Activated effector memory CD4-positive, alpha-beta T cell treated with anti-CD3 and anti-CD28 coated beads, Interleukin-2, amount 50 U/mL, for 16 hours (primary cell): ENCODE results near the gene L3MBTL3.
A peak's percentile ranks its signal among the peaks of the same experiment; 100 is the strongest.
"Not testable (repeated sequence)": the region's sequence is repeated elsewhere in the genome, so short reads cannot be mapped to it uniquely, and the experiment has no call there.

ENCODE experiments used
- DNase-seq: peaks from one replicate; pipeline ENCODE4 v3.0.0-alpha.2; 2020

Gene L3MBTL3

GRCh38 chr6:130093546-130093945 lies 75.2 kb downstream of the L3MBTL3 start:
- DNase-seq: no peak

GRCh38 chr6:130098317-130098716 lies 79.9 kb downstream of the L3MBTL3 start:
- no peak for DNase-seq

DNA sequence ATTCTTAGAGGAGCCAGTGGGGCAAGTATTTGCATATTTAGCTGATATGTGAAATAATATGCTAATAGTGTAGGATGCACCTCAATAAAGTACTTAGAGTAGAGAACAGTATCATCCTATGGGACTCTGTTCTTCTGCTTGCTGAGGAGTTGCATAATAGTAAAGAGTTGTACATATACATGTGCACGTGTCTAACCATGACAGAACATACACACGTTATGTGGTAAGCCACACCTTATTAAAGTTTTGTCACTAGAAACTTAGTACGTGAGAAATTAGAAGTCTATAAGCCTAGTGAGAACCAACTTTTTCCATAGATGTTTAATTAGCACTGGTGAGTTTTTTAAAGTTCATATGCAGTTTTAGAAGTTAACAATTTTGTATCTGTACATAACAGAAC lies 80.7 kb downstream of the L3MBTL3 start:
- no peak for DNase-seq

DNA sequence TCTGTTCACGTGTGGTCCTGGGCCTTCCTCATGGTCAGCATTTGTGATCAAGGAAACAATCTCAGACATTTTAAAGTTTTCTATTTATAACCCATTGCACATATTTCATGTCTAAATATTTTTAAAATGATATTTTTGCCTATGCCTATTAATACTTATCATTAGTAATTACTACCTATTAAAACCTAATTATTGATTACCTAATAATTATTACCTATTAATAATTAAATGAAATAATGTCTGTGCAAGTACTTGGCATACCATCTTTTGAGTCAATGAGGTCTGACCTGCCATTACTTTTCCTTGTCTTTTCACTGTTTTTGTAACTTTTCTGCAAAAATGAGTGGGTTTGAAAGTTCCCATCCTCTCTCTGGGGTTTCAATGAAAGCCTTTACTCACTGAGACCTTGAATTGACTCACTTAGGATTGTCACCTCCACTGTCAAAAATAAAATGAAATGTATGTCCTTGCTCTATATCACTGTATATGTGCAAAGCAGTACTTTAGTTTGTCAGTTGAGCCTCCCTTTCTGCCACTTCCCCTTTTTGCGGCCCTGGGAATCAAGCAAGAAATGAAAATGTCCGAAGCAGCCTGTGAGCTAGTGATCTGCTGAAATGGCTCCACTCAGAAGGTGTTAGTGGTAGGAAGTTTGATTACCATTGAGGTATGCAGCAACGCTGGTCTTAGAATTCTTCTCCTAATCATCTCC lies 87.8 kb downstream of the L3MBTL3 start:
- no peak for DNase-seq

GRCh38 chr6:130107710-130108109 lies 89.3 kb downstream of the L3MBTL3 start:
- no peak for DNase-seq

GRCh38 chr6:130111031-130111430 lies 92.7 kb downstream of the L3MBTL3 start:
- DNase-seq: no peak

DNA sequence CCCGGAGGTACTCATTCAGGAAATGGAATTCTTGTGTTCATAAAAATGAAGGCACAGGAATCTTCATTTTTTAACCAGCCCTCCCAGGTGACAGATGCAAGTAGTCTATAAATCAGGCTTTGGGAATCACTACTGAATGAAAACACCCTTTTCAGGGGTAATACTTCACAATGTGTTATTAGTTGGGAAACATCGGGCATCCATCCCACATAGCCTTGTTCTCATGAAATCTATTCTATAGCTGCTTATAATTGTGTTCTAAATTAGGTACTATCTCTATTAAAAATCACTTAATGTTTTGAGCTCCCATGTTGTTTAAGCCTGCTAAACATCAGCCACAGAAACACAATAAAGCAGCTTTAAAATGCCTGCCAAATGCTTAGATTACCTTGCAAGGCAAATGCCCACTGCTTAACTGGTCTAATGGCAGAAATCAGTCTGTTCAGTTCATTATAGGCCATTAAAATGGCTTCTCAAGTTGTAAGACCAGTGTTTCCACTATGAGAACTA lies 94.9 kb downstream of the L3MBTL3 start:
- DNase-seq: no peak

DNA sequence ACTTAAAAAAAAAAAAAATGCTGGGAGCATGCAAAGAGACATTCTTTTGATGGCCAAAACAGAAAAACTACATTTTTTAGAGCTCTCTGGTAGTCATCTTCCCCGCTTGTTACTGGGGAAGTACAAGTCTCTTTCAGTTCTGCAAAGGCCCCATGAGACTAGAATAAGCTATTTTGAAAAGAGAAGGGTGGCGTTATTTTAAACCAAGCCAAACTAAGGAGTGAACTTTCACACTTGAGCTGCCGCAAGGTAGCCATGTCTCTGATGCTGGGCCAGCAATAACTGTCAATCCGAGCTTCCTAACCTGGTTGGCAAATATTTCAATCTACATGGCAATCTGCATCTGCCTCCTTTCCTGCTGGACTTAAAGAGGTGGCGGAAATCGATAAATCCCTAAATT lies 96.7 kb downstream of the L3MBTL3 start:
- DNase-seq: no peak

DNA sequence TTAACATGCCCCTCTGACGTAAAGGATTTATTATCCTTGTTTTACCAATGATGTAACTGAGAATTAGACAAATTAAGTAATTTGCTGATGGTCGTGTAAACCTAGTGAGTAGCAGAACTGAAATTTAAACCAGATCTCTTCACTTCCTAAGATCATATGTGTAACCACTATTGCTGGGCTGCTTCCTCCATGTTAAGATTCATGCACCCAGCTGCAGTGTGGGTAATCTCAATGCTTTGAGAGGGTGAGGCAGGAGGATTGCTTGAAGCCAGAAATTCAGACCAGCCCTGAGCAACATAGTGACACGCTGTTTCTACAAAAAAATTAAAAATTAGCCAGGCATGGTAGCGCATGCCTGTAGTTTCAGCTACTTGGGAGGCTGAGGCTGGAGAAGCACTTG lies 97.9 kb downstream of the L3MBTL3 start:
- DNase-seq: no peak

DNA sequence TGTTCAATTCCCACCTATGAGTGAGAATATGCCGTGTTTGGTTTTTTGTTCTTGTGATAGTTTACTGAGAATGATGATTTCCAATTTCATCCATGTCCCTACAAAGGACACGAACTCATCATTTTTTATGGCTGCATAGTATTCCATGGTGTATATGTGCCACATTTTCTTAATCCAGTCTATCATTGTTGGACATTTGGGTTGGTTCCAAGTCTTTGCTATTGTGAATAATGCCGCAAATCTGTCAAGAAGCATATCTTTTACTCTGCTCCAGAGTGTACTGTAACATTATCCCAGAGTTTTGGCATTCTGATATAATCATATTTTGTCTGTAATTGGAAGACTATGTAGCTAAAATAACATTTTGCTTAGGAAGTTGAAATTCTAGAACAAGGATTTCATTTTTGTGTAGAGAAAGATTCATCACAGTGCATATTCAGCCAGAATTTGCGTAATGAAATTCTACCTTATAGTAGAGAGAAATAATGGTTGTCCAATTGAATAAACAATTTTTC lies 98.9 kb downstream of the L3MBTL3 start:
- not testable (repeated sequence) for DNase-seq

DNA sequence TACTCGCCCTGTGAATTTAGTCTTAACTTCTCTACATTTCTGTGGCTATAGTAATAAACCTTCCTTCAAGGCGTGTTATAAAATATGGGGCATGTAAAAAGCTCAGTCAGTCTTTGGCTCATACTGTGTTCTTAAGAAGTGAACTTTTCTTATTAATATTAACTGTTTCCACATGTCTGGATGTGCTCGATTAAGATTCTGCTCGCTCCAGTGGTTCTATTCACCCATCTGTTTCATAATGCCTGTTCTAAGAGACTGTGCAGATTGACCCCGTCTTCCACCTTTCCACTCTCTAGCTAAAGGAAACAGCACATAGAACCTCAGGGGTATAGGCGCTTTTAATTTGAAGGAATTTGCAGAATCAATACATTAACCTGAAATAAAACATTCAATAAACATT lies 99.9 kb downstream of the L3MBTL3 start:
- DNase-seq: no peak

- no peak for DNase-seq
Observed at GRCh38 chr6:130119211-130119610, 100.8 kb downstream of the L3MBTL3 start.

DNA sequence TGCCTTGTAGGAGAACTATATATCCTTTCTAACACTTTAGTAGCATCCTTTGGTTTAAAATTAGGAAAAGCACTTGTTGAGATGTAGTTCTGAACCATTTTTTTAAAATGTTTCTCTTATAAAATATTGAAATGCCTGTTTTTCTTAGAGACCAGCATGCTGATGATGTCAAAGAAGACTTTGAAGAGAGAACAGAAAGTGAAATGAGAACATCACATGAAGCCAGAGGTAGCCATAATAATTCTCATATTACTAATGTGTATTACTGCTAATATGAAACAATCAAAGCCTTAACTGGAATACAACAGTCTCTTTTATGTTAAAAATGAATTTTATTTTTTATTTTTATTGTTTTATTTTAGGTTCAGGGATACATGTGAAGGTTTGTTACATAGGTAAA lies 102.3 kb downstream of the L3MBTL3 start:
- no peak for DNase-seq

DNA sequence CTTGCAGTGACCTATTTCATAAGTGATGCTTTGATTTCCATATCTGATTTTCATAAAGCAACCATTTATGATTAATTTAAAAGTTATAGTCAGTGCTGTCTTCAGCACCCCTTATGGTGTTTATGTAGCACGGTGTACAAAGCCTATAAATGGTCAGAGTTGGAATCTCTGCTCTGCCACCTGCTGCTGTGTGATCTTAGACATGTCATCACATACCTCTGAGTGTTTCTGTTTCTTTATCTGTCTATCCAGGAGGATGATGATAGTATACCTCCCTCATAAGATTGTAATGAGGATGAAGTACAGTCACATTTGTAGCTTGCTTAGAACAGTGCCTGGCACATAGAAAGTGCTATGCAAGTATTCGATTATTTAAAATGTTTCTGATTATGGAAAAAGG lies 103.9 kb downstream of the L3MBTL3 start:
- no peak for DNase-seq

DNA sequence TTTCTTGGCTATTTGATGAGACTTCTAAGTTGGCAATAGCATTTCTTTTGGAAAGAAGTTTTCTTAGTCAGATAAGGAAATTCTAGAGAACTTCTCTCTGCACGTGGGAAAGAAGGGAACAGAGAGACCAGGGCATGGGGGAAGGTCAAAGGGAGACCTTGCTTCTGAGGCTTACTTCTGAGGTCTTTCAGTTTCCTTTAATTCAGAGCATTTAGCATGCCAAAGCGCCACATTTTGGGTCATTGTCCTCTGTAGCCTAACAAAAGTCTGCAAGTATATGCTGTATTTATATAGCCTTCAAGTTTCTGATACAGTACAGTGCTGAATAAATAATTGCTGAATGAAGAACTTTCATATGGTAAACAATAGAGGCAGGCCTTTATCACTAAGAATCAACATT lies 108.8 kb downstream of the L3MBTL3 start:
- no peak for DNase-seq

DNA sequence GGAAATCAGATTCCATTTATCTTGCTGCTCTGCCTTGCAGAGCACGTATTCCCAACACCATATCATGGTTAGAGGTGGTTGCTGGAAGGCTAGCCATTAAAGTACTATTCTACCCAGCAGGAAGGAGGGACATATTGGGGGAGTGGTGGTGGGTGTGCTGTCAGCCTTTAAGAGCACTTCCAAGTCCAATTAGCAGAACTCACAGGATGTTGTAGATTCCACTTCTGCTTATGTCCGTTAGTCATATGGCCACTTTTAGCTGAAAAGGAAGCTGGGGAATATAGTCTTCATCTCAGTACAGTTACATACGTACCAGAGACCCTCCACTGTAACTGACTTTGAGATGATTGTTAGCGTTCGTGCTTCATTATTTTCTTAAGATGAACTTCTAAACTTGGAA lies 109.9 kb downstream of the L3MBTL3 start:
- no peak for DNase-seq

DNA sequence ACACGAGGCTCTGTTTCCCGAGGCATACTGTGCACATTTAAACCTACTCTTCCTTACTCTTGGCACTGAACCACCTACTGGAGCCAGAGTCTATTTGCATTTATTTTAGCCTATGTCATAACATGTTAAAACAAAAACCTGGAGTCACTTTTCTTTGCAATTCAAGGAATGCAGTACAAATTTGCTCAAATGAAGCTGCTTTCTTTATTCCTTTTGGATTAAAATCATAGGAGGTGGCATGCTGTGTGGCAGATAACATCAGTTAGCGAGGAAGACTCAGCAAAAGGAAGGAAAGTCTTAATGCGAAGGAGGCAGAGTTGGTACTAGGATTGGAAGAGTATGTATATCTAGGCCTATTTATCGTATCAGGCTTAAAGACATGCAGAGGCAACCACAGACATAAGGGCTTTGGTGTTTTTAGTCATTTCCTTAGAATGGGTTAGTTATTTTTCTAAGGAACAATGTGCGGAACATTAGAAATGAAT lies 111.4 kb downstream of the L3MBTL3 start:
- DNase-seq: no peak

DNA sequence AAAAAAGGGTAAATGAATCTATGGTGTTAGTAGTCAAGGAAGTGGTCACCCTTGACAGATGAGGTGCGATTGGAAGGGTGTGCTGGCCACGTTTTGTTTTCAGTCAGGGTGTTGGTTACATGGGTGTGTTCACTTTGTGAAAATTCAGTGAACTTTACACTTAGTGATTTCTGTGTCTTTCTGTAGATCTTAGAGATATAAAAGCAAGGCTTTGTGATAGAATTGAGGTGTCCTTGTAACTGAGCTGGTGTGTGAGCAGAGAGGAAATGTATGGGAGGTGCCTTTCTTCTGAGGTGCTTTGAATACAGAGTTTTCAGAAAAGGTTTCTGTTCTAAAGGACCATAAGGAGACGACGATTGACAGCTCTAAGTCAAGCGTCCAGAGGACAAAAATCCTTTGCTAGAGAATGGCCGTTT lies 113.9 kb downstream of the L3MBTL3 start:
- peak; percentile 71 for DNase-seq

DNA sequence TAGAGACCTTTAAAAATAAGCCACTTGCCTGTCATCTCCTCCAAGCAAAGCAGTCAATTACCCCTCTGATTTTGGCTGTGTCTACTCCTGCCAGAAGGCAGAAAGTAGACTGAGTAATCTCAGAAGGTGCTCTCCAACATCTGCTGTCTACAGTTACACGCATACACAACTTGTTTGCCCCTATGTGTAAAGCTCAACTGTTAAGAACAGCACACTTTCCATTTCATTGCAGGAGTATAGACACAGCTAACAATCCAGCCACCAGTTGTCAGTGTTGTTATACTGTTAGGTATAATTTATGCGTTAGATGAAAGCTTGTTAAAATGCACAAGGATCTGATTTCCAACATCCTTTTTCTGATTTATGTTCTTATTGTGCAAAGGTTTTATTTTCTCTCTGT lies 116.2 kb downstream of the L3MBTL3 start:
- DNase-seq: no peak

DNA sequence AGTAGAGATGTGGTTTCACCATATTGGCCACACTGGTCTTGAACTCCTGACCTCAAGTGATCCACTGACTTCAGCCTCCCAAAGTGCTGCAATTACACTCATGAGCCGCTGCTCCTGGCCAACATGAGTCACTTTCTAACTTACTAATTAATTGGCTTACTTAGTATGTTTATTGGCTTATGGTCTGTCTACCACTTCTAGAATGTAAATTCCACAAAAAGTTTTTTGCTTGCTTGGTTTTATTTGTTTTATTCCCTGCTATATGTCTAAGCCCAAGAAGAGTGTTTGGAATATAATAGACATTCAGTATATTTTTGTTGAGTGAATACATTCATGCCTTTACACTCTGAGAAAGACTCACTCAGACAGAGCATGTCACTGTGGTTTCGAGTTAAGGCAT lies 118.4 kb downstream of the L3MBTL3 start:
- no peak for DNase-seq

DNA sequence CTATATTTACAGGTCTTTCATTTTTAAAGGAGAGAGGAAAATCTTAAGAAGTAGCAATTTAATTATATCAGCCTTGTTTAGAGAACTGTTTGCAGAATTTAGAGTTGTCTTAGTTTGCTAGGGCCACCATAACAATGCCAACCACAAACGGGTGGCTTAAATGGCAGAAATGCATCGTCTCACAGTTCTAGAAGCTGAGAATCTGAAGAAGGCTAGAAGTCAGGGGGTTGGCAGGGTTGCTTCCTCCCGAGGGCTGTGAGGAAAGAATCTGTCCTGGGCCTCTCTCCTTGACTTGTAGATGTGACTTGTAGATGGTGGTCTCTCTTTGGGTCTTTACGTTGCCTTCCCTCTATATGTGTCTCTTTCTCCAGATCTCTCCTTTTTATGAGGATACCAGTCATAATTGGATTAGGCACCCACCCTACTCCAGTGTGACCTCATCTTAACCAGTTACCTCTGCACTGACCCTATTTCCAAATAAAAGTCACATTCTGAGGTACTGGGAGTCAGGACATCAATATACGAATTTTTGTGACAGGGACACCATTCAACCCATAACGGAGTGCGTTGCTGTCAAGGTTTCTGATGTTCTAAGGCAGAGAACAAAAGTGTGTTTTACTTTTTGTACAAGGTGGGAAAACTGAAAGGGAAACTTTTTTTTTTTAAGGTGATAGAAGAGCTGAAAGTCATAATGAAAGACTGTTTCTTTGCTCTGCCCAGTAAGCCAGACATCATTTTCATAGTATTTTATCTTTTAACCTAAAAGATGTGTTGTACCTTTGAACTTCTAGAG lies 119.9 kb downstream of the L3MBTL3 start:
- DNase-seq: no peak

GRCh38 chr6:130138909-130139242 lies 120.5 kb downstream of the L3MBTL3 start:
- DNase-seq: no peak

- no peak for DNase-seq
Observed at GRCh38 chr6:130140084-130140483, 121.7 kb downstream of the L3MBTL3 start.

GRCh38 chr6:130143709-130144108 lies 125.3 kb downstream of the L3MBTL3 start:
- no peak for DNase-seq
